Sigmoid colon (tissue), 7 donors: ENCODE data around the gene LAMA1. TPM values are rescaled to one million over a fixed set of nuclear protein-coding genes. Genes with fewer than 3 reads are reported as not detected.

Experiments used
- DNase-seq: peaks from one replicate; pipeline ENCODE4 v3.0.0-alpha.2; 2019
- H3K27ac ChIP-seq, 4 donors: fragments of 200-600 bp; sonication (generic); one replicate each; pipeline ENCODE4 v1.5.1; 2016 to 2019; ENCODE audit warnings: mild to moderate bottlenecking in 1 of 4
- H3K27me3 ChIP-seq, 3 donors: fragments of 200-600 bp; sonication (generic); one replicate each; pipeline ENCODE4 v1.5.1; 2019; ENCODE audit warnings: mild to moderate bottlenecking in 1 of 3
- H3K36me3 ChIP-seq, 4 donors: fragments of 200-600 bp; sonication (generic); one replicate each; pipeline ENCODE4 v1.5.1; 2016 to 2019
- H3K4me1 ChIP-seq, 4 donors: fragments of 200-600 bp; sonication (generic); one replicate each; pipeline ENCODE4 v1.5.1; 2017 to 2019
- H3K4me3 ChIP-seq, 4 donors: fragments of 200-600 bp; sonication (generic); one replicate each; pipeline ENCODE4 v1.5.1; 2017 to 2019; ENCODE audit warnings: mild to moderate bottlenecking in 2 of 4, moderate library complexity in 1 of 4
- H3K9me3 ChIP-seq, 4 donors: fragments of 200-600 bp in 3 of 4; sonication (generic) in 3 of 4; one replicate each; pipeline versions ENCODE4 v1.5.1 to v1.6.1; 2013 to 2019
- EP300 ChIP-seq, 4 donors: sonication (generic); formaldehyde crosslinking; IDR thresholded peaks; one replicate each; pipeline ENCODE4 v1.6.1; 2017; ENCODE audit warnings: antibody characterized with exemption in 4 of 4
- POLR2A ChIP-seq, 2 donors: fragments of 450-650 bp; IDR thresholded peaks; one replicate each; pipeline ENCODE4 v1.6.1; 2016; ENCODE audit warnings: antibody characterized with exemption in 2 of 2, mild to moderate bottlenecking in 2 of 2, moderate library complexity in 2 of 2
- POLR2AphosphoS5 ChIP-seq, 4 donors: sonication (generic); formaldehyde crosslinking; IDR thresholded peaks; one replicate each; pipeline ENCODE4 v1.6.1; 2017; ENCODE audit warnings: antibody characterized with exemption in 4 of 4
- WGBS, 2 donors: extraction: QIAGEN DNeasy Blood & Tissue Kit; methylation state at CpG; one replicate each; pipeline ENCODE4 v1.1.7; 2013; 5-methylcytosine and 5-hydroxymethylcytosine counted together
- intact Hi-C: fragments of 100-400 bp; cut with DNase I; formaldehyde crosslinking; loops from one replicate; pipeline ENCODE4 v1.15.1; 2023
- polyA plus RNA-seq, 3 donors: library from polyadenylated mRNA; stranded (reverse); fragments of 200-250 nt; gene quantifications; one replicate each; pipeline ENCODE4 v1.2.3, GENCODE V29; 2013
- total RNA-seq, 4 donors: library from RNA; depleted of rRNA; stranded (reverse); fragments of >200 nt; gene quantifications; one replicate each; pipeline ENCODE4 v1.1.0, GENCODE V29; 2016
- TF ChIP-seq, protein P1 (sequence below), 4 experiments: fragments of 450-650 bp in 3 of 4; fragments of 200-600 bp in 1 of 4; IDR thresholded peaks; one replicate each; pipeline ENCODE4 v1.5.1; 2016 to 2019; ENCODE audit warnings: antibody characterized with exemption in 4 of 4, mild to moderate bottlenecking in 3 of 4, moderate library complexity in 2 of 4
- donor health status: healthy with polysubstance abuse.
- donor health status: Bipolar disorder and iron deficiency.
- donor health status: healthy.

LAMA1 gene
- total RNA-seq: 1 to 10 TPM in 1 of 4 donors, under 1 TPM in 3; 0.27 to 1.4 (median 0.69) TPM
- 10 to 100 TPM in 1 of 3 donors, 1 to 10 TPM in 2; 1.8 to 19.2 (median 7.2) TPM for polyA plus RNA-seq

- Histone ChIP-seq H3K36me3 (no peaks in the 10 kb centered on the region), H3K9me3 (peaks cover 0 to 1% (median 0%) of the 10 kb centered on the region in 4 donors), H3K27ac (no peak within 1 kb of the TSS), H3K4me1 (peaks cover 0 to 23% (median 21%) of the 10 kb centered on the region in 4 donors), H3K4me3 (peak within 1 kb of the TSS; percentile 12 to 54 (median 40)), H3K27me3 (peaks cover 4 to 62% (median 42%) of the 10 kb centered on the region in 3 donors)
- TF ChIP-seq POLR2AphosphoS5 (IDR thresholded peaks at IDR 0.05) (no peak), EP300 (IDR thresholded peaks at IDR 0.05) (no peak), POLR2A (IDR thresholded peaks at IDR 0.05) (no peak)
- TF ChIP-seq, protein P1, sequence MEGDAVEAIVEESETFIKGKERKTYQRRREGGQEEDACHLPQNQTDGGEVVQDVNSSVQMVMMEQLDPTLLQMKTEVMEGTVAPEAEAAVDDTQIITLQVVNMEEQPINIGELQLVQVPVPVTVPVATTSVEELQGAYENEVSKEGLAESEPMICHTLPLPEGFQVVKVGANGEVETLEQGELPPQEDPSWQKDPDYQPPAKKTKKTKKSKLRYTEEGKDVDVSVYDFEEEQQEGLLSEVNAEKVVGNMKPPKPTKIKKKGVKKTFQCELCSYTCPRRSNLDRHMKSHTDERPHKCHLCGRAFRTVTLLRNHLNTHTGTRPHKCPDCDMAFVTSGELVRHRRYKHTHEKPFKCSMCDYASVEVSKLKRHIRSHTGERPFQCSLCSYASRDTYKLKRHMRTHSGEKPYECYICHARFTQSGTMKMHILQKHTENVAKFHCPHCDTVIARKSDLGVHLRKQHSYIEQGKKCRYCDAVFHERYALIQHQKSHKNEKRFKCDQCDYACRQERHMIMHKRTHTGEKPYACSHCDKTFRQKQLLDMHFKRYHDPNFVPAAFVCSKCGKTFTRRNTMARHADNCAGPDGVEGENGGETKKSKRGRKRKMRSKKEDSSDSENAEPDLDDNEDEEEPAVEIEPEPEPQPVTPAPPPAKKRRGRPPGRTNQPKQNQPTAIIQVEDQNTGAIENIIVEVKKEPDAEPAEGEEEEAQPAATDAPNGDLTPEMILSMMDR (IDR thresholded peaks at IDR 0.05): no peak
- DNase-seq: no peak
- intact Hi-C loops: no loop called here
- 3 to 11% methylated on average over 95 of the region's 95 CpGs for WGBS, 2 donors
Observed at GRCh38 chr18:7117390-7118355, at the start of gene LAMA1. Gene LAMA1, minus strand, starts transcription at chr18:7117797. Its CDS starts 77 bp downstream, at chr18:7117720.

DNA sequence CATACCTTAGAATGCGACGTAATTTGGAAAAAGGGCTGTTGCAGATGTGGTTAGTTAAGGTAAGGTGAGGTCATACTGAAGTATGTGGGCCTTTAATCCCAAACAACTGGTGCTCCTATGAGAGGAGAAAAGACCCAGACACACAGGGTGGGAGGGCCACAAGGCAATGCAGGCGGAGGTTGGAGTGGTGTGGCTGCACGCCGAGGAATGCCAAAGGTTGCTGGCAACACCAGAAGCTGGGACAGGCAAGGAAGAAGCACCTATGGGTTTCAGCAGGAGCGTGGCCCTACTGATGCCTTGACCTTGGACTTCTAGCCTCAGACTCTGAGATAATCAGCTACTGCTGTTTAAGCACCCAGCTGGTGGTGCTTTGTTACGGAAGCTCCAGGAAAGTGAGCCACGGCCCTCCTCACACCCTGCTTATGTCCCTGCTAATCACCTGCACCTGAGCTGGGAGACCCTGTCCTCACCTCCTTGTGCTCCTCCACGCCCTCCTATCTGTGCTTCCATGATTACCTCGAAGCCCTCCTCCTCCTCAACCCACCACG is 48.3 kb upstream of the LAMA1 start:
- Histone ChIP-seq H3K9me3 (no peaks in the 10 kb centered on the region), H3K4me1 (no peaks in the 10 kb centered on the region), H3K27me3 (peaks cover 0 to 4% (median 0%) of the 10 kb centered on the region in 3 donors), H3K27ac (no peak overlapping the region), H3K36me3 (no peaks in the 10 kb centered on the region), H3K4me3 (no peak overlapping the region)
- WGBS, 2 donors: 73 to 89% methylated on average over 11 of the region's 11 CpGs
- intact Hi-C loops: no loop called here
- no peak for DNase-seq
- no peak for TF ChIP-seq POLR2AphosphoS5 (IDR thresholded peaks at IDR 0.05)
- no peak for TF ChIP-seq POLR2A (IDR thresholded peaks at IDR 0.05)
- TF ChIP-seq, protein P1 (IDR thresholded peaks at IDR 0.05): no peak
- TF ChIP-seq EP300 (IDR thresholded peaks at IDR 0.05): no peak

DNA sequence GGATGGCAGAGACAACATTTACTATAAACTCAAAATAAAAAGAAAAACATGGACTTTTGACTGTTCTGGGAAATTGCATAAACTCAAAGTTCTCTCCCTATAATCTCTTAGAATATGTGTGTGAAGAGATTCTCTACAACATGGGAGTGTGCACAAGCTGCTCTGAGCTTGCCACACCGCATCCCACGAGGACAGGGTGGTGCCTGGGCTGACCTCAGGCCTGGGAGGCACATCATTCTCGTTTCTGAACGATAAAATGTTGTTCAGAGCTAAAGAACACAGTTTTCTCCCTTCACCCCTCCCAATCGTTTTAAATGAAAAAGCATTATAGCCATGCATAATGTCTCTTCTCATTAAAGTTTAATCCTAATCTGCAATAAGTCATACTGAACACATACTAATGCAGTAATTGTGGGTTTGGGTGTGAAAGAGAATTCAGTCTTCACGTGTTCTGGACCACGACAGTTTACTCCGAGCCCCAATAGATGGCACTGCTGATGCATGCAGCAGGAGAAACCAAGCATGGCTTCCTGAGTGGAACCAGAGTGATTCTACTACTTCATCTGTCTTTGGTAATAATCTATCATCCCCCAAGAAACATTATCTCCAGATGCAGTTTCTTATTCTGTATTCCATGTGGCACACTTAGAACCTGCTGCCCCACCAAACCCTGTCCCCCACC is 46.9 kb upstream of the LAMA1 start:
- Histone ChIP-seq H3K4me1 (no peaks in the 10 kb centered on the region), H3K27me3 (peaks cover 0 to 4% (median 0%) of the 10 kb centered on the region in 3 donors), H3K27ac (no peak overlapping the region), H3K9me3 (no peaks in the 10 kb centered on the region), H3K4me3 (no peak overlapping the region), H3K36me3 (no peaks in the 10 kb centered on the region)
- TF ChIP-seq POLR2AphosphoS5 (IDR thresholded peaks at IDR 0.05): no peak
- TF ChIP-seq POLR2A (IDR thresholded peaks at IDR 0.05): no peak
- no peak for TF ChIP-seq EP300 (IDR thresholded peaks at IDR 0.05)
- TF ChIP-seq, protein P1 (IDR thresholded peaks at IDR 0.05): no peak
- WGBS, 2 donors: 38 to 60% methylated on average over 8 of the region's 8 CpGs
- no peak for DNase-seq
- intact Hi-C loops: no loop called here

DNA sequence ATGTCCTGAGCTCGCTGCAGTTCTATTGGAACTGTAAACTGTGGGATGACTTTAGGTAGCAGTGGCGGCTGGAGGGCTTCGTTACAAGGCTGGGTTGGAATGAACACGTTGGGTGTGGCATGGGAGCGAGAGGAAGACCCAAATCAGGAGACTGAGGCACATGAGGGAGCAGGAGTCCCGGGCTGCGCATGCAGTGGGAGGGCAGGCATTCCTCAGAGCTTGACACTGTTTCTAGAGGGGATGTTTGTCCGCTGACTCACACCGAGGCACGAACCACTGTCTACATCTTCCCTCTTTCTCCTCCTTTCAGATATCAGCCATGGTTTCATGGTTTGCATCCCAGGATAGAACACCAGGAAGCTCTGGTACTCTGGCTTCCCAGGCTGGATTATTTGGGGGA is 40.6 kb upstream of the LAMA1 start:
- Histone ChIP-seq H3K36me3 (no peaks in the 10 kb centered on the region), H3K4me3 (no peak overlapping the region), H3K4me1 (no peaks in the 10 kb centered on the region), H3K27me3 (peaks cover 0 to 4% (median 0%) of the 10 kb centered on the region in 3 donors), H3K9me3 (no peaks in the 10 kb centered on the region), H3K27ac (no peak overlapping the region)
- TF ChIP-seq EP300 (IDR thresholded peaks at IDR 0.05) (no peak), POLR2A (IDR thresholded peaks at IDR 0.05) (no peak), POLR2AphosphoS5 (IDR thresholded peaks at IDR 0.05) (no peak)
- TF ChIP-seq, protein P1 (IDR thresholded peaks at IDR 0.05): no peak
- peak; percentile 22 for DNase-seq
- intact Hi-C loops: no loop called here
- 69 to 78% methylated on average over 10 of the region's 10 CpGs for WGBS, 2 donors
